ENCODE measurements around the gene MMP14.

- TF ChIP-seq CHD2 (IDR thresholded peaks at IDR 0.05; ENCODE audit: low read depth, low read length) (no peak), POLR2A (IDR thresholded peaks at IDR 0.05; ENCODE audit: insufficient read depth in 1 of 2, low read depth in 2 of 2, low read length in 2 of 2) (no peak), CTCF (CRISPR knock-in tag; IDR thresholded peaks at IDR 0.05) (no peak), SIX1 (CRISPR knock-in tag; IDR thresholded peaks at IDR 0.05; ENCODE audit: borderline replicate concordance) (no peak), SRSF4 (IDR thresholded peaks at IDR 0.05; ENCODE audit: low read depth, low read length, poor library complexity, severe bottlenecking) (no peak), GABPA (IDR thresholded peaks at IDR 0.05; ENCODE audit: low read depth, low read length) (no peak), GABPA (CRISPR knock-in tag; IDR thresholded peaks at IDR 0.05; ENCODE audit: low read depth) (no peak), EZH2 (conservative IDR thresholded peaks at IDR 0.05; ENCODE audit: low read depth, low read length) (no peak)
These were observed 47.0 kb downstream of the MMP14 start, which contains the start of gene REM2 for GRCh38 chr14:22883173-22883976.
